ENCODE results near the gene PKN1.

The PKN1 gene

DNA sequence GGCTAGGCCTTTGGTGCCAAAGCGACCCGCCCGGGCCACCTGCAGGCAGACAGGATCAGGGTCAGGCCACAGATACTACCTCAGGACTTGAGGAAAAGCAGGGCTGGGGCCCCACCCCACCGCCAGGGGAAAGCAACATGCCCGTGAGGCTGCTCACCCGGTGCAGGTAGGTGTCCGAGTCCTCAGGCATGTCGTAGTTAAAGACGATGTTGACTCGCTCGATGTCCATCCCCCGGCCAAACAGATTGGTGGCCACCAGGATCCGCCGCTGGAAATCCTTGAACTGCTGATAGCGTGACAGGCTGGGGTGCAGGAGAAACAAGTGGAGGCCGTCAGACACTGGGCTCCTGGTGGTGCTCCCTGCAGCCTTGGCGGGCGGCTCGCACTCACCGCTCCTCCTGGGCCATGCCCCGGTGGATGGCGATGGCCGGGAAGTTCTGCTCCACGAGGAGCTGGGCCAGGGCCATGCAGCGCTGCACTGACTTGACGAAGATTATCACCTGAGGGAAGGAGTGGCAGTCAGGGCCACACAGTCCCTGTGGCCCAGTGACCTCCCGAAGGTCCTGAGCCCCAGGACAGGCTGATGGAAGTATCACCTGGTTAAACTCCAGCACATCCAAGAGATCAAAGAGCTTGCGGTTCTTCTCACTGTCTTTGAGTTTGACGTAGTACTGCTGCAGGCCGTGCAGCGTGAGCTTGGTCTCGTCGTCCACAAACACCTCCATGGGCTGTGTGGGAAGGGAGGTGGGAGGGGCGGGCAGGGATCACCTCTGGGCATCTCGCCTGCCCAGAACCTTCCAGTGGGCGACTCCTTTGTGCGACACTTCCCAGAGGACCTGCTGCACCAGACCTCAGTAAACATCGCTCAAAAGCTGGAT is 23.7 kb upstream of the PKN1 start:
- H3K4me3 ChIP-seq (ENCODE audit: low read depth, low read length), result no peak overlapping the region
- no peak for TF ChIP-seq CTCF (IDR thresholded peaks at IDR 0.05; ENCODE audit: borderline replicate concordance, insufficient read depth, low read depth, low read length)

DNA sequence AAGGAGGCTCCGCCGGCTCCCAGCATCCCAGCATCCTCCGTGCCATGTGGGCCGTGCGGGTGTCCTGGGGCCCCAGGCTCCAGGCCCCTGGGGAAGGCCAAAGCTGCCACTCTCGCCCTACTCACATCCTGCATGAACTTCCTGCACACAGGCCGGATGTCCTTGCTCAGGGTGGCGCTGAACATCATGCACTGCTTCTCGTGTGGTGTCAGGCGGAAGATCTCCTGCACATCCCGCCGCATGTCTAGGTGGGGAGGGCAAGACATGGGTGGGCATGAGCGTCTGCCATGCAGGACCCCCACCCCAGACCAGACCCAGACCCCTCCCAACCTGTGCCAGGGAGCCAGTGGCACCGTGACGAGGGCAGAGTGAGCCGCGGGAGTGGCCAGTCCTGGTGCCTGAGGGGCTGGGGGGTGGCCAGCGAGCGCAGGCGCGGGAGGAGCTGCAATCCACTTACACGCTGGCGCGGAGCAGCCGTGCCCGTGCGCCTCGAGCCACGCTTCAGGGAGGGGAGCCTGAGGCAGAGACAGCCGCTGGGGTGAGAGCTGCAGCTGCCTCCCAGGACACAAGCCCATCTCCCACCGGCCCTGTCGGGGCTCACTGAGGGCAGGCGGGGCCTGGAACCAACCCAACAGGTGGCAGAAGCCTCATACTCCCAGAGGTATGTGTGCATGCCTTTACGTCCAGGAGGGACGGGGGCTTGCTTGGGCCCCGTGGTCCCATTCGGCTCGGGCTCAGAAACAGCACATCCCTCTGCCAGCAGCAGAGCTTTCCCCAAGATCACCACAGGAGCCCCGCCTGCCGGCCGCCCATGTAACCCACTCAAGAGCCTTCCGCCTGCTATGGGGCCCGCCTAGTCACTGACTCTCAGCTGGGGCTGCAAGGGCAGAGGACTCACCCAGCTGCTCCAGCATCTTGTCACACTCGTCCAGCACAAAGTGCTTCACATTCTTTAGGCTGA is 22.7 kb upstream of the PKN1 start:
- no peak overlapping the region for H3K4me3 ChIP-seq (ENCODE audit: low read depth, low read length)
- TF ChIP-seq CTCF (IDR thresholded peaks at IDR 0.05; ENCODE audit: borderline replicate concordance, insufficient read depth, low read depth, low read length), result no peak

GRCh38 chr19:14411161-14411937 is 21.8 kb upstream of the PKN1 start:
- H3K4me3 ChIP-seq (ENCODE audit: low read depth, low read length), result no peak overlapping the region
- TF ChIP-seq CTCF (IDR thresholded peaks at IDR 0.05; ENCODE audit: borderline replicate concordance, insufficient read depth, low read depth, low read length), result no peak

GRCh38 chr19:14411938-14412245 is 21.2 kb upstream of the PKN1 start:
- no peak for TF ChIP-seq CTCF (IDR thresholded peaks at IDR 0.05; ENCODE audit: borderline replicate concordance, insufficient read depth, low read depth, low read length)
- H3K4me3 ChIP-seq (ENCODE audit: low read depth, low read length), result no peak overlapping the region

GRCh38 chr19:14412324-14412995 is 20.6 kb upstream of the PKN1 start:
- no peak for TF ChIP-seq CTCF (IDR thresholded peaks at IDR 0.05; ENCODE audit: borderline replicate concordance, insufficient read depth, low read depth, low read length)
- H3K4me3 ChIP-seq (ENCODE audit: low read depth, low read length), result no peak overlapping the region

GRCh38 chr19:14412996-14413692 is 20.0 kb upstream of the PKN1 start:
- no peak for TF ChIP-seq CTCF (IDR thresholded peaks at IDR 0.05; ENCODE audit: borderline replicate concordance, insufficient read depth, low read depth, low read length)
- no peak overlapping the region for H3K4me3 ChIP-seq (ENCODE audit: low read depth, low read length)

All from GM12875 (cell line).